ENCODE measurements around the gene TEX51.

Gene TEX51

DNA sequence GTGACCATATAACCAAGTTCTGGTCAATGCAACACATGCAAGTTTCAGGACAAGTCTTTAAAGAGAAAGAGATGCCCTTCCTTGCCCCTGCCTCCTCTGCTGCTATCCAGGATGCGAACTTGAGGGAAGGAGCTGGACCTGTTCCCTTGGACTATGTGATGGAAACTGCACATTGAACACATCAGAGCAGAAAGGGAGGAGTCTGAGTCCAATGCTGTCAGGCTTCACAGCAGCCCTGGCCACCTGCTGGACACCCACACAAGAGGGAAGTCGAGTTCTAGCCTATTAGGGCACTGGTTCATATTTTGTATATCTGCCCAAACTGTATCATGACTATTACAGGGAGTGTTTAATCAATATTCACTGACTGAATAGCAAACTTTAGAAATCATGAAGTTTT lies 38.3 kb upstream of the TEX51 start:
- no peak overlapping the region for H3K4me3 ChIP-seq (replicated peaks; ENCODE audit: low read depth, low read length)
- TF ChIP-seq, protein P1, sequence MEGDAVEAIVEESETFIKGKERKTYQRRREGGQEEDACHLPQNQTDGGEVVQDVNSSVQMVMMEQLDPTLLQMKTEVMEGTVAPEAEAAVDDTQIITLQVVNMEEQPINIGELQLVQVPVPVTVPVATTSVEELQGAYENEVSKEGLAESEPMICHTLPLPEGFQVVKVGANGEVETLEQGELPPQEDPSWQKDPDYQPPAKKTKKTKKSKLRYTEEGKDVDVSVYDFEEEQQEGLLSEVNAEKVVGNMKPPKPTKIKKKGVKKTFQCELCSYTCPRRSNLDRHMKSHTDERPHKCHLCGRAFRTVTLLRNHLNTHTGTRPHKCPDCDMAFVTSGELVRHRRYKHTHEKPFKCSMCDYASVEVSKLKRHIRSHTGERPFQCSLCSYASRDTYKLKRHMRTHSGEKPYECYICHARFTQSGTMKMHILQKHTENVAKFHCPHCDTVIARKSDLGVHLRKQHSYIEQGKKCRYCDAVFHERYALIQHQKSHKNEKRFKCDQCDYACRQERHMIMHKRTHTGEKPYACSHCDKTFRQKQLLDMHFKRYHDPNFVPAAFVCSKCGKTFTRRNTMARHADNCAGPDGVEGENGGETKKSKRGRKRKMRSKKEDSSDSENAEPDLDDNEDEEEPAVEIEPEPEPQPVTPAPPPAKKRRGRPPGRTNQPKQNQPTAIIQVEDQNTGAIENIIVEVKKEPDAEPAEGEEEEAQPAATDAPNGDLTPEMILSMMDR (IDR thresholded peaks at IDR 0.05; ENCODE audit: low read length, missing control alignments) = no peak
- no peak for DNase-seq (ENCODE audit: low read depth)

DNA sequence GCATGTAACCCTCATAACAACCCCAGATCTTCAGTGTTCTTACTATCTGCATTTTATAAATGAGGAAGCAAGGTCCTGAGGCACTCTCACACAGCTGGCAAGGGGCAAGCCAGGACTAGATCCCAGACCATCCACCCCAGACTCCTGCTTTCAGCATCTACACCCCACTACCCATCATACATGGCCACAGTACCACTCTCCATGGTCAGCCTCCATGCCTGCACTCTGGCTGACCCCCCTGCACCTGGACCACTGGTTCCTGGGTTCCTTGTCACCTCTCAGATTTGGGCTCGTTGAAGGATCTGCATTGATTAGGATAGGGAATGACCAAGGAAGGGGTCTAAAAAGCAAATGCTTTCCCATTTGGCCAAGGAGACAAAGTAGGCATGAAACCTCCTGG lies 36.0 kb upstream of the TEX51 start:
- TF ChIP-seq, protein P1 (IDR thresholded peaks at IDR 0.05; ENCODE audit: low read length, missing control alignments) = no peak
- no peak for DNase-seq (ENCODE audit: low read depth)
- no peak overlapping the region for H3K4me3 ChIP-seq (replicated peaks; ENCODE audit: low read depth, low read length)

DNA sequence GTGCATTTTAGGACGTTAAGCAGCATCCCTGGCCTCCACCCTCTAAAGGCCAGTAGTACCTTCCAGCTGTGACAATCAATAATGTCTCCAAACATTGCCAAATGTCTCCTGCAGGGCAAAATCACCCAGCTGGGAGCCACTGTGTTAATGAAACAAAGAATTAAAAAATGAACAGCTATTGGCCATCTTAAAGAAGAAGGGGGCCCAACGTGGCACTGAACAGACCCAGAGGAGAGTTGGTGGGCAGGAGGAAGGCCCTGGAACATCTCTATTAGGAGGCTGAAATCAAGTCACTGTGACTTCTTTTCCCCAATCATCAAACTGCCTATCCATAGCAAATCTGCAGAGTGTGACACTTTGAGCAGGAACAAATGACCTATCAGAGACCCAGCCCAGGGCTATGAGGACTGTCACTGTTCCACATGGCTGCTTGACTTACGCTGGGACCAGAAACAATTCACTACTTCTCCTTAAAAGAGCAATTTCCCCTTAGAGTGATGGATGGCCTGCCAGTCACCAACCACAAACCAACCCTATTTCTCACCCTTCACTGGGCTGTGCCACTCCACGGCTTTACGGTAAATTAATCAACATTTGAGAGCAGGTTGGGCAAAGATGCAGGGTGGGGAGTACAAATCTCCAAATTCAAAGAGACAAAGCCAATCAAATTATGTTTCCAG lies 35.2 kb upstream of the TEX51 start:
- no peak overlapping the region for H3K4me3 ChIP-seq (replicated peaks; ENCODE audit: low read depth, low read length)
- TF ChIP-seq, protein P1 (IDR thresholded peaks at IDR 0.05; ENCODE audit: low read length, missing control alignments) = no peak
- no peak for DNase-seq (ENCODE audit: low read depth)

DNA sequence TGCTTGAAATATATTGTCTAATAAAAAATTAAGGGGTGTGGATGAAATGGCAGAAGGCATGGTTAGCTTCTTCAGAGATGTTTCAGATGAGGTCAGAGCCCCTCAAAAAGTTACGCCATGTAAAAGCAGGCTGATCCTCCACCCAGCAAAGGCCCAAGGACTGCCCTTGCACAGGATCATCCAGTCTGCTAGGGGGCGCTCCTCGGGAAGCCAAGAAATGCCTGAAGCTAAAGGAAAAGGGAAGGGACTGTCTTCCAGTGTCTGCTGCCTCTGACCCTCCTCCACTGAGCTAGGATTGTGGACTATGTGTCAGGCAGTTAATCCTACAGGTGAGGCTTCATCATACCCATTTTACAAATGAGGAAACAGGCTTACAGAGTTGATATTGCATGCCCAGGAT lies 33.8 kb upstream of the TEX51 start:
- no peak overlapping the region for H3K4me3 ChIP-seq (replicated peaks; ENCODE audit: low read depth, low read length)
- TF ChIP-seq, protein P1 (IDR thresholded peaks at IDR 0.05; ENCODE audit: low read length, missing control alignments) = peak; percentile 14
- DNase-seq (ENCODE audit: low read depth) = no peak

DNA sequence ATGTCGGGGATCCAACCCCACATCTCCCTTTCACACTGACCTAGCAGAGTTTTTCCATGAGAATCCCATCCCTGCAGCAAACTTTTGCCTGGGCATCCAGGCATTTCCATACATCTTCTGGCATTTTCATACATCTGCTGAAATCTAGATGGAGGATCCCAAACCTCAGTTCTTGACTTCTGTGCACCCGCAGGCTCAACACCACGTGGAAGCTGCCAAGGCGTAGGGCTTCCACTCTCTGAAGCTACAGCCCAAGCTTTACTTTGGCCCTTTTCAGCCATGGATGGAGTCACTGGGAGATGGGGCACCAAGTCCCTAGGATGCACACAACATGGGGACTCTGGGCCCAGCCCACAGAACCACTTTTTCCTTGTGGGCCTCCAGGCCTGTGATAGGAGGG lies 32.2 kb upstream of the TEX51 start:
- DNase-seq (ENCODE audit: low read depth) = no peak
- H3K4me3 ChIP-seq (replicated peaks; ENCODE audit: low read depth, low read length) = no peak overlapping the region
- TF ChIP-seq, protein P1 (IDR thresholded peaks at IDR 0.05; ENCODE audit: low read length, missing control alignments) = no peak

DNA sequence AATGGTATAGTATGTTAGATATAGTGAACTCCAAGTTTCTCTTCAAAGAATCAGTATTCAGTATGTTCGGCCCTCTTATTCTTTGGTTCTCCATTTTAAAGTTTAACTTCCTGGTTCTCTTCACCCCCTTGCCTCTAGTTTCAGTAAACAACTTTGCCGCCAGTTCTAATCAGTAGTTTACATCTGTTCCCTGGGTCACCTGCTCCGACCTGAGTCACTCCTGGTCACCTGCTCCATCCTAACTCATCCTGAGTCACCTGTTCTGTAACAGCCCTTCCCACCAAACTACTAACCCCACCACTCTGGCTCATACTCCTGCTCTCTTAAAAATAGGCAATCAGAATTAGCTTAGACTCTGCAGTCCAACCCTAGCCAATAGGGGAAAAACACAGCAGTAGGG lies 23.7 kb upstream of the TEX51 start:
- TF ChIP-seq, protein P1 (IDR thresholded peaks at IDR 0.05; ENCODE audit: low read length, missing control alignments) = no peak
- DNase-seq (ENCODE audit: low read depth) = no peak
- H3K4me3 ChIP-seq (replicated peaks; ENCODE audit: low read depth, low read length) = no peak overlapping the region

DNA sequence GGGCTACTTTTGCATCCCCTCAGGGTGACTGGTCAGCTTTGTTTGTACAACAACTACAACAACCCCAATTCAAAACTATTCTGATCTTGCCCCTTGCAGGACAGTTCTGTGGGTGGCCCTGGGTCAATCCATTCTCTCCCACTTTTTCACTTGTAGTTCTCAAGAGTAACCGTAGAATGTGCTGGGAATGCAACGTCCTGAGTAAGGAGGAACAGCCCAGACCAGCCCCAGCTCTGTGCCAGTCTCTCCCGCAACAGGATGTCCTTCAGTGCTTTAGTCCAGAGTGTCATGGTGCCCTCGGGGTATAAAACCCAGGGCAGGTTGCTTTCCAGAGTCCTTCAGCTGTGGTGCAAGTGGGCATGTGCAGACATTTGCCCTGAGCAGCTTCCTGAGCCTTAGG lies 22.1 kb upstream of the TEX51 start:
- H3K4me3 ChIP-seq (replicated peaks; ENCODE audit: low read depth, low read length) = no peak overlapping the region
- TF ChIP-seq, protein P1 (IDR thresholded peaks at IDR 0.05; ENCODE audit: low read length, missing control alignments) = no peak
- DNase-seq (ENCODE audit: low read depth) = no peak

All from fibroblast of pulmonary artery (primary cell).